Smooth muscle cell (in vitro differentiated cells): ENCODE measurements around the gene KRTAP5-7. TPM values are rescaled to one million over a fixed set of nuclear protein-coding genes. Genes with fewer than 3 reads are reported as not detected.

Experiments
- DNase-seq: peaks from one replicate; lab custom pipeline; 2025; ENCODE audit not compliant: unreplicated experiment; lab: John Stamatoyannopoulos, UW
- H2AFZ ChIP-seq: fragments of 200-600 bp; sonication (generic); 2 replicates; pipeline ENCODE4 v1.6.0; 2016; ENCODE audit warnings: antibody characterized with exemption, low read depth, mild to moderate bottlenecking
- H3F3A ChIP-seq: fragments of 200-600 bp; sonication (generic); 2 replicates; pipeline ENCODE4 v1.6.0; 2017; ENCODE audit warnings: antibody characterized with exemption, low read depth
- H3K27ac ChIP-seq: fragments of 200-600 bp; sonication (generic); 2 replicates; pipeline ENCODE4 v1.5.1; 2016; ENCODE audit warnings: low read depth, mild to moderate bottlenecking
- H3K27me3 ChIP-seq: fragments of 200-600 bp; sonication (generic); 2 replicates; pipeline ENCODE4 v1.6.1; 2016; ENCODE audit warnings: low read depth, mild to moderate bottlenecking
- H3K36me3 ChIP-seq: fragments of 200-600 bp; sonication (generic); 2 replicates; pipeline ENCODE4 v1.5.1; 2016; ENCODE audit warnings: low read depth
- H3K4me1 ChIP-seq: fragments of 200-600 bp; sonication (generic); 2 replicates; pipeline ENCODE4 v1.5.1; 2016; ENCODE audit warnings: low read depth
- H3K4me2 ChIP-seq: fragments of 200-600 bp; sonication (generic); 2 replicates; pipeline ENCODE4 v1.6.0; 2016; ENCODE audit warnings: mild to moderate bottlenecking
- H3K4me3 ChIP-seq: fragments of 200-600 bp; sonication (generic); 2 replicates; pipeline ENCODE4 v1.5.1; 2016; ENCODE audit warnings: mild to moderate bottlenecking
- H3K79me2 ChIP-seq: fragments of 200-600 bp; sonication (generic); 2 replicates; pipeline ENCODE4 v1.6.0; 2016; ENCODE audit warnings: low read depth, mild to moderate bottlenecking
- H3K9ac ChIP-seq: fragments of 200-600 bp; sonication (generic); 2 replicates; pipeline ENCODE4 v1.6.0; 2016; ENCODE audit warnings: low read depth
- H3K9me3 ChIP-seq: fragments of 200-600 bp; sonication (generic); replicated peaks from 2 replicates; pipeline ENCODE4 v1.5.1; 2016; ENCODE audit warnings: low read depth
- H4K20me1 ChIP-seq: fragments of 200-600 bp; sonication (generic); 2 replicates; pipeline ENCODE4 v1.6.0; 2016; ENCODE audit warnings: low read depth
- CTCF ChIP-seq: fragments of 200-600 bp; sonication (generic); IDR thresholded peaks from 2 replicates; pipeline ENCODE4 v1.5.1; 2017; ENCODE audit warnings: borderline replicate concordance, mild to moderate bottlenecking, antibody characterized with exemption; ENCODE audit not compliant: insufficient read depth, poor library complexity, severe bottlenecking
- WGBS: methylation state at CpG from one replicate; pipeline ENCODE4 v1.1.7; 2016; ENCODE audit warnings: low lambda C conversion rate; 5-methylcytosine and 5-hydroxymethylcytosine counted together
- polyA plus RNA-seq: library from polyadenylated mRNA; unstranded; fragments of >200 nt; fragmentation: Nextera tagmentation; extraction: Ambion mirVana; gene quantifications from 2 replicates; pipeline ENCODE4 v1.2.1, GENCODE V29; 2016
- total RNA-seq: library from RNA; depleted of rRNA; stranded (reverse); fragments of >200 nt; gene quantifications from 2 replicates; pipeline ENCODE4 v1.2.3, GENCODE V29; 2014

KRTAP5-7 gene
- total and polyA plus RNA-seq, 2 experiments from 2014 or later, result not detected

- no peaks in the 10 kb centered on the region for H4K20me1 ChIP-seq
These were observed 36.9 kb upstream of the KRTAP5-7 start for GRCh38 chr11:71490044-71490730.

DNA sequence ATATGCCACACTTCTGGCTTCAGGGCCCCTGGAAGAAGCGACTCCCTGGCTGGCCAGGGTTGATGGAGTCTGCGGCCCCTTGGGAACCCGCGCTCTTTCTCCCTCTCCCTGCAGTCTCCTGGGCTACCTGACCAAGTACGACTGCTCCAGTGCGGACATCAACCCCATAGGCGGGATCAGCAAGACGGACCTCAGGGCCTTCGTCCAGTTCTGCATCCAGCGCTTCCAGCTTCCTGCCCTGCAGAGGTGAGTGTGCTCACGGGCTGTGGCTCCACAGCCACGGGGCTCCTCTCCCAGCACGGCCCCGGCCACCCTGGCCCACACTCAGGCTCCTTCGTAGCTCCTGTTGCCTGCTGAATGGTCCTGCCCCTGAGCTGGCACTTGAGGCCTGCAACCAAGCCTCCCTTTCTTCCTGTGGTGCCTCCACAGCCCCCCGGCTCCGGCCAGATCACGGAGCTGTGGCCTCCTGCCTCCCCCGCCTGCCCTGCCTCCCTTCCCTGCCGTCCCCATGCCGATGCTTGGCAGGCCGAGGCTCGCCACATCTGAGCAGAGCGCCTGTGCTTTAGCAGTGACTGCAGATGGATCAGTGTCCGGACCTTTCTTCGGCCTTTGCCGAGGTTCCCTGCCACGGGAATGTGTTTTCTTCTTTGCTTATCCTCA is 36.2 kb upstream of the KRTAP5-7 start:
- H3K27ac ChIP-seq, result no peak overlapping the region
- no peaks in the 10 kb centered on the region for H3K9me3 ChIP-seq
- no peaks in the 10 kb centered on the region for H3K36me3 ChIP-seq
- H3K4me2 ChIP-seq, result no peak overlapping the region
- H3K27me3 ChIP-seq, result no peaks in the 10 kb centered on the region
- no peak overlapping the region for H3K9ac ChIP-seq
- no peaks in the 10 kb centered on the region for H3K79me2 ChIP-seq
- no peak for DNase-seq
- H3K4me3 ChIP-seq, result no peak overlapping the region
- no peaks in the 10 kb centered on the region for H3K4me1 ChIP-seq
- 97% methylated on average over 28 of the region's 28 CpGs for WGBS
- H4K20me1 ChIP-seq, result no peaks in the 10 kb centered on the region
- no peaks in the 10 kb centered on the region for H3F3A ChIP-seq
- no peak overlapping the region for H2AFZ ChIP-seq
- TF ChIP-seq CTCF, result no peak

More at GRCh38 chr11:71490044-71490730, 36.9 kb upstream of the KRTAP5-7 start:
- H3K9ac ChIP-seq, result no peak overlapping the region
- H3K79me2 ChIP-seq, result no peaks in the 10 kb centered on the region
- H3K4me2 ChIP-seq, result no peak overlapping the region
- H3K27me3 ChIP-seq, result no peaks in the 10 kb centered on the region
- TF ChIP-seq CTCF, result no peak
- no peaks in the 10 kb centered on the region for H3K36me3 ChIP-seq
- no peak overlapping the region for H3K4me3 ChIP-seq
- H3K27ac ChIP-seq, result no peak overlapping the region
- DNase-seq, result no peak
- H3K4me1 ChIP-seq, result no peaks in the 10 kb centered on the region
- H3F3A ChIP-seq, result no peaks in the 10 kb centered on the region
- no peak overlapping the region for H2AFZ ChIP-seq
- 97% methylated on average over 23 of the region's 23 CpGs for WGBS
- H3K9me3 ChIP-seq, result no peaks in the 10 kb centered on the region

- Histone ChIP-seq H3K79me2 (no peaks in the 10 kb centered on the region), H4K20me1 (no peaks in the 10 kb centered on the region), H3K9ac (no peak overlapping the region), H3K4me1 (no peaks in the 10 kb centered on the region), H3K27me3 (no peaks in the 10 kb centered on the region), H2AFZ (no peak overlapping the region), H3F3A (no peaks in the 10 kb centered on the region), H3K27ac (no peak overlapping the region), H3K9me3 (no peaks in the 10 kb centered on the region), H3K4me3 (no peak overlapping the region), H3K4me2 (no peak overlapping the region), H3K36me3 (no peaks in the 10 kb centered on the region)
- WGBS, result 94% methylated on average over 17 of the region's 19 CpGs
- TF ChIP-seq CTCF, result no peak
- DNase-seq, result no peak
These were observed 35.5 kb upstream of the KRTAP5-7 start for GRCh38 chr11:71491531-71491930.
